ENCODE measurements around the gene ANXA8. TPM values are rescaled to one million over a fixed set of nuclear protein-coding genes. Genes with fewer than 3 reads are reported as not detected.

ANXA8 gene
- total and polyA plus RNA-seq, 9 donors: 0.63 to 20.2 (median 1.6) TPM

- Histone ChIP-seq H3K27me3 (no peaks in the 10 kb centered on the region), H3K4me1 (ENCODE audit: insufficient read depth) (no peaks in the 10 kb centered on the region), H3K9me3 (no peaks in the 10 kb centered on the region), H3K36me3 (no peaks in the 10 kb centered on the region), H3K27ac (no peak overlapping the region), H3K4me3 (no peak overlapping the region)
- intact Hi-C loops (cut with DNase I): no loop called here
- DNase-seq: no peak
- no peak for TF ChIP-seq CTCF (IDR thresholded peaks at IDR 0.05)
- TF ChIP-seq EP300 (IDR thresholded peaks at IDR 0.05): no peak
- TF ChIP-seq POLR2A (IDR thresholded peaks at IDR 0.05): no peak
- 63 to 90% (median 77%) methylated on average over 1 of the region's 1 CpG for WGBS, 3 donors
These were observed 38.2 kb downstream of the ANXA8 start for GRCh38 chr10:47445720-47446119.

GRCh38 chr10:47444047-47444446 is 39.9 kb downstream of the ANXA8 start:
- 61 to 88% (median 80%) methylated on average over 2 of the region's 2 CpGs for WGBS, 3 donors
- intact Hi-C loops (cut with DNase I): no loop called here
- Histone ChIP-seq H3K9me3 (no peaks in the 10 kb centered on the region), H3K4me3 (no peak overlapping the region), H3K36me3 (no peaks in the 10 kb centered on the region), H3K27me3 (no peaks in the 10 kb centered on the region), H3K4me1 (ENCODE audit: insufficient read depth) (no peaks in the 10 kb centered on the region), H3K27ac (no peak overlapping the region)
- no peak for DNase-seq
- TF ChIP-seq CTCF (IDR thresholded peaks at IDR 0.05) (no peak), EP300 (IDR thresholded peaks at IDR 0.05) (no peak)

GRCh38 chr10:47443145-47443544 is 40.8 kb downstream of the ANXA8 start:
- Histone ChIP-seq H3K4me3 (no peak overlapping the region), H3K4me1 (ENCODE audit: insufficient read depth) (no peaks in the 10 kb centered on the region), H3K27ac (no peak overlapping the region), H3K36me3 (no peaks in the 10 kb centered on the region), H3K27me3 (no peaks in the 10 kb centered on the region), H3K9me3 (no peaks in the 10 kb centered on the region)
- intact Hi-C loops (cut with DNase I): no loop called here
- DNase-seq: no peak
- TF ChIP-seq EP300 (IDR thresholded peaks at IDR 0.05) (no peak), POLR2A (IDR thresholded peaks at IDR 0.05) (no peak), CTCF (IDR thresholded peaks at IDR 0.05) (no peak)
- WGBS, 3 donors: 81 to 91% (median 86%) methylated on average over 2 of the region's 2 CpGs

GRCh38 chr10:47442351-47442750 is 41.6 kb downstream of the ANXA8 start:
- intact Hi-C loops (cut with DNase I): no loop called here
- H3K9me3 ChIP-seq: no peaks in the 10 kb centered on the region
- H3K36me3 ChIP-seq: no peaks in the 10 kb centered on the region
- no peaks in the 10 kb centered on the region for H3K4me1 ChIP-seq (ENCODE audit: insufficient read depth)
- 80 to 87% (median 87%) methylated on average over 5 of the region's 5 CpGs for WGBS, 3 donors
- H3K27ac ChIP-seq: no peak overlapping the region
- no peak for DNase-seq
- no peak for TF ChIP-seq EP300 (IDR thresholded peaks at IDR 0.05)
- no peak for TF ChIP-seq CTCF (IDR thresholded peaks at IDR 0.05)
- TF ChIP-seq POLR2A (IDR thresholded peaks at IDR 0.05): no peak
- H3K27me3 ChIP-seq: no peaks in the 10 kb centered on the region
- no peak overlapping the region for H3K4me3 ChIP-seq

- TF ChIP-seq EP300 (IDR thresholded peaks at IDR 0.05) (no peak), CTCF (IDR thresholded peaks at IDR 0.05) (no peak), POLR2A (IDR thresholded peaks at IDR 0.05) (no peak)
- Histone ChIP-seq H3K4me3 (no peak overlapping the region), H3K36me3 (no peaks in the 10 kb centered on the region), H3K4me1 (ENCODE audit: insufficient read depth) (no peaks in the 10 kb centered on the region), H3K9me3 (no peaks in the 10 kb centered on the region), H3K27me3 (no peaks in the 10 kb centered on the region), H3K27ac (no peak overlapping the region)
- no peak for DNase-seq
- WGBS, 3 donors: 69 to 72% (median 71%) methylated on average over 4 of the region's 4 CpGs
- intact Hi-C loops (cut with DNase I): no loop called here
These were observed 42.0 kb downstream of the ANXA8 start for GRCh38 chr10:47441938-47442337.

Measured in ovary (tissue), 9 donors.